WI38 (cell line): ENCODE measurements around the gene PPA1.

Experiments
- H3K4me3 ChIP-seq: 2 replicates; pipeline ENCODE4 v1.5.1; 2011; ENCODE audit warnings: low read depth, mild to moderate bottlenecking, control low read depth, low read length
- CTCF ChIP-seq: IDR thresholded peaks from 2 replicates; pipeline ENCODE4 v1.5.1; 2012; ENCODE audit warnings: low read depth, mild to moderate bottlenecking, control low read depth, low read length

Gene PPA1

DNA sequence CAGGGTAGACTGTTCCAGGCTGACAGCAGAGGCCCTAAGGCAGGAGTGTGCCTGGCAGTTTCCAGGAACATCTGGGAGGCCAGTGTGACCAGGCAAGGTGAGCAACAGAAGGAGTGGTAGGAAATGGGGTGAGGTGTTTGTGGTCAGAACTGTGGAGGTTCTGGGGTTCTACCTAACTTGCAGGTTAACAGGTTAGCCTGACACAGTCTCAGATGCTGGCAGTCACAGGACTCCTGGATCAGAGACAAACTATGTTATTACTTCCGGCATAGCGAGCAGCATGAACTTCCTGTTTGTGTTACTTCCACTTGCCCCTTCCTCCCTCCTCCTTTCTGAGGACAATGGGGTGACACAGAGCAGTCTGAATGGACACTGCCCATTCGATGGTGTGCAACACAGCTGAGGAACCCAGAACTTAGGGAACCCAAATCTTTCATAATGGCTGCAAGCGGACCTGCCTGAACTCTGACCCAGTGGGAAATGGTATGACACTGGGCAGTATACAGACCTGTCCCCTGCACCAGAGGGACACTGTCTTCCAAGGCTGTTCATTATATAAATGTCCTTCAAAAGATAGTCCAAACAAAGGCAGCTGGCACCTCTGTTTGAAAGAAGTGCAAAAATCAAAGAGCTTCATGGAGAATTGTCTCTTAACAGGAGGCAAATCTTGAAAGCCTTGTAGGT lies 59.0 kb downstream of the PPA1 start:
- TF ChIP-seq CTCF = no peak
- H3K4me3 ChIP-seq = no peak overlapping the region

- no peak for TF ChIP-seq CTCF
- H3K4me3 ChIP-seq = peak overlapping the region; percentile 99
Observed at GRCh38 chr10:70169649-70170364, 63.4 kb downstream of the PPA1 start.

DNA sequence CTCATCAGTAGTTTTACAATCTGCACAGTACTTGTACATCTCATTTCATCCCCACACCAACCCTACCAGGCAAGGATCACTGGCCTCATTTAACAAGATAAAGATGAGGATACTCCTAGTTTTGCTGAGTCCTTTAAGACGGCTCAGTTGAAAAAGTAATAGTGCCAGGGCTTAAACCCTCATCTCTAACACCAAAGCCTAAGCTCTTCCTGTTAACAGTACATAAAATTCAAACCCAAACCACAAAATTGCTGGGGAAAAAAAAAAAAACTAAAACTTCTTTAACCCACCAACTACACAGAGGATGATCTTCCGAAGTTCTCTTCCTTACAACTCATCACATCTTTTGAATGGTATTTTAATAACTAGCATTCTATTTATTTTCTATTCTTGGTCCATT lies 64.2 kb downstream of the PPA1 start:
- TF ChIP-seq CTCF = no peak
- peak overlapping the region; percentile 99 for H3K4me3 ChIP-seq

DNA sequence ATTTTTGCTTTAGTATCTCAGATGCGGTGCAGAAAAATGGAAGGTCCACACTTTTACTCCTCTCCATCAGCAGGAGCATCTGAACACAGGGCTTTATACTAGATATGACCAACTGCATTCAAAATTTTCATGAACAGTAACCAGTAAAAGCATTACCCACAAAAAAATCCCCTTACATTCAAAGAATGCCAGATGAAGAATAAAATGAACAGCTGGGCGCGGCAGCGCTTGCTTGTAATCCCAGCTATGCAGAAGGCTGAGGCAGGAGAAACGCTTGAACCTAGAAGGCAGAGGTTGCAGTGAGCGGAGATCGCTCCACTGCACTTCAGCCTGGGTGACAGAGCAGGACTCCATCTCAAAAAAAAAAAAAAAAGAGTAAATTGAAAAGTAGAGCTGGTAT lies 66.0 kb downstream of the PPA1 start:
- no peak for TF ChIP-seq CTCF
- H3K4me3 ChIP-seq = no peak overlapping the region

- H3K4me3 ChIP-seq = no peak overlapping the region
- TF ChIP-seq CTCF = no peak
Observed at GRCh38 chr10:70166394-70166793, 66.8 kb downstream of the PPA1 start.

DNA sequence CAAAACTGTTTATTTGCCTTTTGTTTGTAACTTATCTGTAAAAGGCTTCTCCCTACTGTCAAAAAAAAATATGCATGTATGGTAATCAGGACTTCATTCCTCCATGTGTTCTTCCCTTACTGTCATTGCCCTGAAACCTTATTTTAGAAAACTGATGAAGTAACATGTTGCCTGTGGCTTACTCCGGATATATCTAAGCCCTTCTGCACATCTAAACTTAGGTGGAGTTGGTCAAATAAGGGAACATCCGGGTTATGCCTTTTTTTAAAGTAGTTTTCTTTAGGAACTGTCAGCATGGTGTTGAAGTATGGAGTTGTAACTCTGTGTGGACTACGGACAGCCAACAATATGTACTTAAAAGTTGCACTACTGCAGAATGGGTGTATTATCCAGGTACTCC lies 69.1 kb downstream of the PPA1 start:
- TF ChIP-seq CTCF = no peak

DNA sequence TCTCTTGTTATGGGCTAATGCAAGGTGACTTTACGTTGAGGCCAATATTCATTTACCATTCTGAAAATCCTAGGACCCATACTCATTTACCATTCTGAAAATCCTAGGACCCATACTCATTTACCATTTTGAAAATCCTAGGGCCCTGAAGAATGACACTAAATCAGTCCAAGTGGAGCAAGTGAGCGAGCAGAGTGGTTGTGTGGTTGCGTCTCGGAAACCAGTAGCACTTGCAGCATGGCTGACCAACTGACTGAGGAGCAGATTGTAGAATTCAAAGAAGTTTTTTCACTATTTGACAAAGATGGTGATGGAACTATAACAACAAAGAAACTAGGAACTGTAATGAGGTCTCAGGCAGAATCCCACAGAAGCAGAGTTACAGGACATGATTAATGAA lies 69.8 kb downstream of the PPA1 start:
- TF ChIP-seq CTCF = no peak
- H3K4me3 ChIP-seq = no peak overlapping the region

More for the DNA sequence above, 69.1 kb downstream of the PPA1 start:
- H3K4me3 ChIP-seq = no peak overlapping the region
